Esophagus squamous epithelium (tissue), 4 donors: ENCODE measurements around the gene ZDHHC14.

ENCODE experiments used
- CTCF ChIP-seq, 6 experiments: fragments of 450-650 bp in 4 of 6; fragments of 200-600 bp in 2 of 6; sonication (generic) in 2 of 6; IDR thresholded peaks; one replicate each; pipeline ENCODE4 v1.5.1; 2016 to 2019; ENCODE audit warnings: antibody characterized with exemption in 6 of 6, mild to moderate bottlenecking in 4 of 6, moderate library complexity in 4 of 6
- POLR2A ChIP-seq, 4 donors: fragments of 450-650 bp; IDR thresholded peaks; one replicate each; pipeline ENCODE4 v1.6.1; 2017; ENCODE audit warnings: antibody characterized with exemption in 4 of 4, mild to moderate bottlenecking in 4 of 4, moderate library complexity in 3 of 4

GRCh38 chr6:157550114-157550989, 169.4 kb downstream of the ZDHHC14 start:
- TF ChIP-seq CTCF (IDR thresholded peaks at IDR 0.05) (no peak), POLR2A (IDR thresholded peaks at IDR 0.05) (no peak)
